GM18520 (cell line): ENCODE results near the gene LPIN1.

Experiments used
- ATAC-seq: cut with Tn5 transposase; IDR thresholded peaks from one replicate; pipeline ENCODE4 v1.9.1; 2021; ENCODE audit not compliant: unreplicated experiment

Gene LPIN1

DNA sequence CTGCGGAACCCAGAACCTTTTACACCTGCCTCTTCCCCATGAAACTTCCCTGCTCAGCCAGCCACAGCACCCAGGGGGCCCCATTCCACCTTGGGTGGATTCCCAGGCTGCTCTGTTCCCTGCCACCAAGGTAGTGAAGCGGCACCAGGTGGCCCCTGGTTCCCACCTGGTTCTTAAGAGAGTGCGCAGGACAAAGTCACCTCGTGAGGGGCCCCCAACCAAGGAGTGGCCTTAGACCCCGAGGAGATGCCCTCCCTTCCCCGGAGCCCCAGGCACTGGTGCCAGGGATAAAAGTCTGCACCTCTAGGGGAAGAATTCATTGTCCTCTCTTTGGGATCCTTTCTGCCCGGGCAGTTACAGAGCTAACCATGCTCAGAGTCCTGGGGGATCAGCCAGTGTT is 3.1 kb upstream of the LPIN1 start:
- no peak for ATAC-seq

DNA sequence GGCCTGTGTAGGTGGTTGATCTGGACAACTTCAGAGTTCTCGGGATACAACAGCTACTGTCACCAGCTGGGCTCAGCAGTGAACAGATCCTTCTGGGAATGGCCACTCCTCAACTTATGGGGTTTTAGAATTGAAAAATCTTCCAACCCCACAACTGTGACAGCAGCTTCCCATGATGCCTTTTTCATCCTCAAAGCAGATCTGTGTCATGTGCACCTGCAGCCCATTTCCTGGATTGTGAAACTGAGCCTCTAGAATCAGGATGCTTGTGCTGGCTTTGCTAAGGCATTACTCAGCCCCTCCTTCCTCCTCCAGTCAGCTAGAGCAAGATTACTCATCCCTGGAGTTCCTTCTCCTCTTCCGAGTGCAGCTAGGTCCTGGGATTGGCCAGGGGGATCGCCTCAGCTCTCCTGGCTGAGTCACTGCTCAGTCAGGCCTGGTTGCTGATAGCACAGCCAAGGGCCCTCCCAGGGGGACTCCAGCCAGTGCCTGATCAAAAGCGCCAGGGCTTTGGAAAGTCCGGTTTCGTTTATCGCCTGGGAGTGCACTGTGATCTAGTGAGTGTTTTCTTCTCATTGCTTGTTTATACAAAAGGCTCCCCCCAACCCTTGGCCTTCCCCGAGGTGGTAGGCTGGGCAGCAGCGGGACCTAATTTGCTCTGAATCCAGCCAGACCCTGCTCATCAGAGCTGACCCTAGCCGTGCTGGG is 2.4 kb upstream of the LPIN1 start:
- ATAC-seq = peak; percentile 58

GRCh38 chr2:11744631-11745394 is 1.6 kb upstream of the LPIN1 start:
- ATAC-seq = no peak

DNA sequence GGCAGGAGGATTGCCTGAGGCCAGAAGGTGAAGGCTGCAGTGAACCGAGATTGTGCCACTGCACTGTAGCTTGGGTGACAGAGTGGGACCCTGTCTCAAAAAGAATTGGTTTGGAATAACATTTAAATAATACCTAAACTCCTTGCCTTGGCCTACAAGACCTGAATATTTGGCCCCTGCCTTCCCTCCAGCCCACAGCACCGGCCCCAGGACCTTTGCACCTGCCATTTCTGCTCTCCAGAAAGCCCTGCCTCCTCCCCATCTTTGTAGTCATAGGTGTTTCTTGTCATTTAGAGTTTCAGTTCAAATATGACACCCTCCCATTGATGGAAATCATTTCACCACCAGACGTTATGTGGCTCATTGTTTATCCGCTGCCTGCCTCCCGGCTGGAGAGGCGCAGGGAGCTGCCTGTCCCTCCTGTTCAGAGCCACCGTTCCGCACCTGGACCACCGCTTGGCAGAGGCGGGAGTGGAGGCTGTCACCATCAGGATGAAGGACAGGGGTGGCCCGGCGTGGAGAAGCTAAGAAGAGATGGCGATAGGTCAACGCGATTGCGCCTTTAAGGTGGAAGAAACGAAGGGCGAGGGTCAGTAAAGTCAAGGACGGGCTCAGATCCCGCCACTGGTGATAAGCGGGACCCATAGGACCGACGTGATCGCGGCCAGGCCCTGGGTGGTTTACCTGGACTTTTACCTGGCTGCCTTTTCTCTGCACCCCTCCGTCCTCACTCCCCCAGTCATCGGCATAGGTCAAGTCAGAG is 638 bp upstream of the LPIN1 start:
- ATAC-seq = no peak

DNA sequence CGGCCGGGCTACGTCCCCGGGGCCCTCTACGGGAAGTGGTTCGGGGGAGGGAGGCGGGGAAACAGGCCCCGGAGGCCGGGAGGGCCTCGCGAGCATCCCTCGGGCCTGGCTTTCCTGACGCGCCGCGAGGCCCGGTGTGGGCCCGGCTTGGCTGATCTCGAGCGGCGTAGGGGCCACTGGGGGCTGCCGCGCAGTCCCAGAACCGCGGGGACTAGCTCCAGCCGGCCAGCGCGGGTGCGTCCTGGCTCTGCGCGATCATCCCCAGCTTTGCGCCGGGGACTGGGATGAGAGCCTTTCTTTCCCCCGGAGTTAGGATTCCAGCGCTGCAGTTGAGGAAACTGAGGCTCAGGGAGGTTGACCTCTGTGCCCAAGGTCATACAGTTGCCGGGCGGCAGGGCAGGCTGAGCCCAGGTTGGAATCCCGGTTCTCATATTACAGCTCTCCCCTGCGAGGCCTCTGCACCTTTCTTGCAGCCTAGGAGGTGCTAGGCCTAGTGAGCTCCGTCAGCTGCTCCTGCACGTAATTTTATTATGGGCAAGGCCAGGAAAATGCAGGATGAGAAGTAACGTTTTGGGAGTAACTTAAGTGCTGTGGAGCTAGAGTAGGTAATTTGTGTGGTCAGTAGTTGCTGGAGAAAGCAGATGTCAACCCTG is 501 bp downstream of the LPIN1 start:
- no peak for ATAC-seq

DNA sequence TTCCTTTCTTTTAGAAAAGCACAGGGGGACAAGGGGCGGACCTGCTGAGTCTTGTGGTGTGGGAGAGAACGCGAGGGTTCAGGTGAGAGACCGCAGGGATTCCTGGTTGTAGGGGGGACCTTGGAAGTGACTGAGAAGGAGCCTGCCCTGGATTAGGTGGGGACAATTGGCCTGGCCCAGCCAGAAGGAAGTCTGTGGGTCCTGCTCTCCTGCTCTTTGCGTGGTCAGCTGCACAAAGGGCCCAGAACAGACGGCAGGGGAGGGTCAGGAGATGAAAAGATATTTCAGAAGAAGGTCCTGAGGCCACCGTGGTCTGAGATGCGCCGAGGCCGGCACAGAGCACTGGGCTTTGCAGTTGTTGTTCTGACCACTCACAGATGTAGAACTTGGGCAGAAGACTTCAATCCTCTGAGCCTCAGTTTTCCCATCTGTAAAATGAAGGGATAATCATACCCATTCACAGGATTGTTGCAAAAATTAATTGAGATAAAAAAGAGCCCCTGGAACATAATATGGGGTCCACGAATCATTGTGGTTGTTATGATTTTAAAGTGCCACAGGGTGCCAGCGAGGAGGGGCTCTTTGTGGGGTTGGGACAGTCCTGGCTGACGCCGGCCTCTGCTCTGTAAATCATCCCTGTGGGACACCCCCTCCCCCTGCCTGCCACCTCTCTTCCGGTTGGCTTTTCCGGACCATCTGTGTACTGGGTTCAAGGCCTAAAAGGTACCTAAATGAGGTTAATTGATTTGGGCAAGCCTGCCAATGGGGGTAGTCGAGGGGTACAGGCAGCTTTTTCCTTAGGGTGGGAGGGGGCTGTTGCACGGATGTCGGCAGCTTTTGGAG is 1.8 kb downstream of the LPIN1 start:
- no peak for ATAC-seq

DNA sequence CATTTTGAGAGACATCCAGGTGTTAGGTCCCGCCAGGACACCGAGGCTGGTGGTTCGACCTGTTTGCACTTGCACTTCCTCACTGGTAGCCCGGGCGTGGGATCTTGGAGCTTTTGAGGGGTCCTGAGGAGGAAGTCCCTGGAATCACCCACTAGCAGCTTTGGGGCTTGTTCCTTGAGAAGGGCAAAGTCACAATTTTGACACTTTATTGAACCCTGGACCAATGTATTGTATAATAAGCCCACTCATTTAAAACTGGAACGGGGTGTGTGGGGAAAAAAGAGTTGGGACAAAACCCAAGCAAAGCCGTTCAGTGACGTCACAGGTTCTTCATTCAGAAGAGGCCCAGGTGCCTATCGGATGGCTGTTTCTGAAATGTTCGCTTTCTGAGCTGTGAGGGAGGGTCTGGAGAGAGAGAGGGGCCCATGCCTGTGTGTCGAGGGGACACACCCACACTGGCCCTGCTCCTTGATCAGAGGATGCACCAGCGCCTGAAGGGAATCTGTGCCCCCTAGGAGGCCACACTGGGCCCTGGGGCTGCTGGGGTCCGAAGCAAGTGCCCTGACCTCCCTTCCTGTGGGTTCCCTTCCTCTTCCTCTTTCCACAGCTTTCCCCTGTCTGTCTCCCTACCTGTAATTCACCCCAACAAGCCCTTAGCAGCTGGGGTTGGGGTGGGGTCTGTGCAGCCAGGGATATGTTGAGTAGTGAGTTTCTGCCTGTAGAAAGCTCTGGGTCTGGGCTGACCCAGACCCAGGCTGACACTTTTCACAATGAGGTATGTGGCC is 2.6 kb downstream of the LPIN1 start:
- ATAC-seq = no peak

- no peak for ATAC-seq
Observed at GRCh38 chr2:11749646-11750349, 3.4 kb downstream of the LPIN1 start.

GRCh38 chr2:11750422-11750821 is 4.0 kb downstream of the LPIN1 start:
- peak; percentile 41 for ATAC-seq

- ATAC-seq = no peak
Observed at GRCh38 chr2:11750917-11751316, 4.5 kb downstream of the LPIN1 start.

DNA sequence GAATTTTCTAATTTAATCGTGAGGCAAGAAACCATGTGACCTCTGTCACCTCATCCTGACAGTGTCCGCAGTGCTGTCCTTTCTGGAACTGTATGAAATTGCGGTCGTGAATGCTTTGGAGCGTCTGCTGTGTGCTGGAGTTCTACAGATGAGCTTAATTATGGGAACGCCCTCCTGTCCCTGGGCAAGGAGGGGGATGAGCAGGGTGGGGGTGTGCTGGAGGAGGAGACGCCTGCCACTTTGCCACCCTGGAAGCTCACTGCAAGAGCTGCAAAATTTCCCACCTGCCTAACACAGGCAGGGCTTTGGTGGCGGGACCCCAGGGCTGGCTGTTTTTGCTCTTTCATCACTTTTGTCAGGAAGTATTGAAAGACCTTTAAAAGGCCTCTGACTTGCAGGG is 6.5 kb downstream of the LPIN1 start:
- no peak for ATAC-seq

DNA sequence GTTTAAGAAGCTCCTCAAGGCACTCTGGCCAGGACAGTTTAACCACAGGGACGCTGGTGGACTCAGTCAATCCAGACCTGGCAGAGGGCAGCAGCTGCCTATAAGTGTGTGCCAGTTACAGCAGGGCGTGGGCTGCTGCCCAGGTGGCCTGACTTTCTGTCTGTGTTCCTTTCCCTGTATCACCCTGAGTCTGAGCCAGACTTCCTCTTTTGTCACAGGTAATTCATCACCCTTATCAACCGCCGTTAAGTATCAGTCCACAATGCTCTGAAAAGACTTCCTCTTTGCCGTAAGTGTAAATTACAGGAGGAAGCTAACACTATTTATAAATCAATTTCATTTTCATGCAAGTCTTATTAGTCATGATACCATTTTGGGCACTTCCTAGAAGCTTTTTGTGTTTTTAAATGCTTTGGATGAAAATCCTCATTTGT is 7.0 kb downstream of the LPIN1 start:
- ATAC-seq = peak; percentile 78

DNA sequence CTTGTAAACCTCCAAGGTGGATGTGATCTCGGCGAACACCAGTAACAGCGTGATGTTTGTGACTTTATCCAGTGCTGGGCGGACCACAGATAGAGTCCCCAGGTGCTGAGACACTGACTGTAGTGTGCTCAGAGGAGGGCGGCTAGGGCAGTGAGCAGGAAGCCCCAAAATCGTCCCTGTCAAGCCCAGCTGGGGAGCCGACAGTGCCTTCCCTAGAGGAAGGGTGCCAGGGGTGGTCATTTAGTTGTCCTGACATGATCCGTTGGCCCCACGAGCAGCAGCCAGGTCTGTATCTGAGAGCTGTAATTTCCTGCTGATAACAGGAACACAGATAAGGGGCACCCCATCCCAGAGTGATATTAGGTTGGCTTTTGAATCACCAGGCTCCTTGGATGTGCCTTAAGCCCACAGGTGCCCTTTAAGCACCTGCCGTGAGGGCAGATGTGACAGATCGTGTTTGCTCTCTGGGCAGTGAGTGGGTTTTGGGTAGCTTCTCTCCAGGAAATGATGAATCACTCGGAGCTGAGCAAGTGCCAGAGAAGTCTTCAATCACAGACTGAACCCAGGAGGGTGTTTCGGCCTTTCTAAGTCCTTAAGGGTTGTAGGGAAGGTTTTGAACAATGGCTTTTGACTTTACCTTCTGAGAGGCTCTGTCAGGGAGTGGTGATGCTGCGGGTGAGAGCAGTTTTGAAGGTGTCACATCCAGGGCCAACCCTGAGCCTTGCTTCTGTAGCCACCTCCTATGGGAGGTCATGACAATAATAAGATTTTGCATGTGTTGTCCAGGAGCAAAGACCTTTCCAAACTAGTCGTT is 7.7 kb downstream of the LPIN1 start:
- no peak for ATAC-seq

- ATAC-seq = no peak
Observed at GRCh38 chr2:11754700-11755015, 8.2 kb downstream of the LPIN1 start.

- ATAC-seq = no peak
Observed at GRCh38 chr2:11757101-11757500, 10.7 kb downstream of the LPIN1 start.

- no peak for ATAC-seq
Observed at GRCh38 chr2:11758187-11758586, 11.8 kb downstream of the LPIN1 start.

DNA sequence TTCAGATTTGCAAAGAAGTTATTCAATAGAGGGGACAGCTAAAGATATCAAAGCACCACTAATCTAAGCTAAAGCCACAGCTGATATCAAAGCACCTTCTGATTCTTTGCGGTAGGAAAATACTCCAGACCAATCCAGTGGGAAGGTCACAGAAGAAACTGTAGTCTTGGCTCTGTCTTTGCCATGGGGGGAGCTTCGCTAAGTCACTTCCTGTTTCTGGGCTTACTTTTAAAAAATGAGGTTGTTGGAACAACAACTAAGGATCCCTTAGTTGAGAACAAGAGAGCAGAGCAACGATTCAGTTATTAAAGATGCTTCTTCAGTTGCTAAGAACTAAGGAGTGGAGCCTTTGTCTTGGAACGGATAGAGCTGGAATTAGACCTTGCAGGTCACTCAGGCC is 12.2 kb downstream of the LPIN1 start:
- ATAC-seq = no peak
